K562 (cell line): ENCODE results near the gene DRC1. TPM values are rescaled to one million over a fixed set of nuclear protein-coding genes. Genes with fewer than 3 reads are reported as not detected.

ENCODE experiments used
- polyA plus RNA-seq, 8 experiments: library from polyadenylated mRNA; depleted of rRNA in 4 of 8; stranded (reverse) in 5 of 8; unstranded in 3 of 8; fragments of >200 nt; fragmentation: Nextera tagmentation in 2 of 8; fragmentation: Illumina TruSeq in 1 of 8; extraction: Ambion mirVana in 2 of 8; extraction: Trizol in 1 of 8; gene quantifications; 2 replicates each; pipeline versions ENCODE4 v1.2.1 to v1.2.3, GENCODE V29; 2011 to 2014; ENCODE audit warnings: inconsistent platforms in 1 of 8, missing spikeins in 1 of 8
- total RNA-seq, 7 experiments: library from RNA; depleted of rRNA in 6 of 7; stranded (reverse); fragments of >200 nt in 6 of 7; fragmentation: Illumina TruSeq in 2 of 7; extraction: Trizol in 2 of 7; gene quantifications; 2 replicates each; pipeline versions ENCODE4 v1.2.1 to v1.2.3, GENCODE V29; 2011 to 2021; ENCODE audit warnings: low replicate concordance in 1 of 7
- TF ChIP-seq, protein P1 (sequence below), 2 experiments: fragments of 450-650 bp; formaldehyde crosslinking in 1 of 2; IDR thresholded peaks; 2 replicates each; pipeline versions ENCODE4 v1.4.0 to v1.6.1; 2014 to 2020; ENCODE audit warnings: mild to moderate bottlenecking in 2 of 2, borderline replicate concordance in 1 of 2, low read depth in 1 of 2

DRC1 gene
- total and polyA plus RNA-seq, 9 of the 15 experiments (the other 6 are each of a cell fraction or from before 2014, with no cell fraction given) = 0.07 to 0.10 TPM; not detected in 7

DNA sequence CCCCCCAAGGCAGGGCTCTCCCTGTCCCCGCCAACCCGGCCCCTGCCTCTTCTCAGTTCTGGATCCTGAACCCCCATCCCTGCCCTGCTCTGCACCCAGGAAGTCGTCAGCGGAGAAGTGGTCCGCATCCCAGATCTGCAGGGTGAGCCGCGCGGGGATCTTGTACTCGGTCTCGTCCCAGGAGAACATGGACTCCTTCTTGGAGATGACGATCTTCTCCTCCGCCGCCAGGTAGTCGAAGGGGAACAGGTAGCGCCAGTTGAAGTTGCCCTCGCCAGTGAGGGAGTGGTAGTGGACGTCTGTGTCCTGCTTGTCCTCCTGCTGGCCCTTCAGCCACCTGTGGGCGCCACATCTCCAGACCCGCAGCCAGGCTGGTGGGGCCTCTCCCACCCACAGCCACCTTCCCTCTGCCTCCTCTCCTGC lies 59.9 kb downstream of the DRC1 start (continued):
- TF ChIP-seq, protein P1, sequence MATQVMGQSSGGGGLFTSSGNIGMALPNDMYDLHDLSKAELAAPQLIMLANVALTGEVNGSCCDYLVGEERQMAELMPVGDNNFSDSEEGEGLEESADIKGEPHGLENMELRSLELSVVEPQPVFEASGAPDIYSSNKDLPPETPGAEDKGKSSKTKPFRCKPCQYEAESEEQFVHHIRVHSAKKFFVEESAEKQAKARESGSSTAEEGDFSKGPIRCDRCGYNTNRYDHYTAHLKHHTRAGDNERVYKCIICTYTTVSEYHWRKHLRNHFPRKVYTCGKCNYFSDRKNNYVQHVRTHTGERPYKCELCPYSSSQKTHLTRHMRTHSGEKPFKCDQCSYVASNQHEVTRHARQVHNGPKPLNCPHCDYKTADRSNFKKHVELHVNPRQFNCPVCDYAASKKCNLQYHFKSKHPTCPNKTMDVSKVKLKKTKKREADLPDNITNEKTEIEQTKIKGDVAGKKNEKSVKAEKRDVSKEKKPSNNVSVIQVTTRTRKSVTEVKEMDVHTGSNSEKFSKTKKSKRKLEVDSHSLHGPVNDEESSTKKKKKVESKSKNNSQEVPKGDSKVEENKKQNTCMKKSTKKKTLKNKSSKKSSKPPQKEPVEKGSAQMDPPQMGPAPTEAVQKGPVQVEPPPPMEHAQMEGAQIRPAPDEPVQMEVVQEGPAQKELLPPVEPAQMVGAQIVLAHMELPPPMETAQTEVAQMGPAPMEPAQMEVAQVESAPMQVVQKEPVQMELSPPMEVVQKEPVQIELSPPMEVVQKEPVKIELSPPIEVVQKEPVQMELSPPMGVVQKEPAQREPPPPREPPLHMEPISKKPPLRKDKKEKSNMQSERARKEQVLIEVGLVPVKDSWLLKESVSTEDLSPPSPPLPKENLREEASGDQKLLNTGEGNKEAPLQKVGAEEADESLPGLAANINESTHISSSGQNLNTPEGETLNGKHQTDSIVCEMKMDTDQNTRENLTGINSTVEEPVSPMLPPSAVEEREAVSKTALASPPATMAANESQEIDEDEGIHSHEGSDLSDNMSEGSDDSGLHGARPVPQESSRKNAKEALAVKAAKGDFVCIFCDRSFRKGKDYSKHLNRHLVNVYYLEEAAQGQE (IDR thresholded peaks at IDR 0.05; ENCODE audit: borderline replicate concordance) = no peak
- TF ChIP-seq, protein P1 (CRISPR knock-in tag; IDR thresholded peaks at IDR 0.05; ENCODE audit: low read depth) = no peak
- TF ChIP-seq, all 486 proteins: peak for 0
